ENCODE results near the gene FAM222B.
"Not testable (repeated sequence)": the region's sequence is repeated elsewhere in the genome, so short reads cannot be mapped to it uniquely, and the experiment has no call there.

Gene FAM222B

GRCh38 chr17:28723159-28723835, 119.3 kb downstream of the FAM222B start:
- Histone ChIP-seq H3K9me3 (ENCODE audit: control insufficient read depth in 2 of 2, low read length in 2 of 2) (no peaks in the 10 kb centered on the region), H3K9ac (ENCODE audit: low read depth in 1 of 2, low read length in 2 of 2) (no peak overlapping the region), H3K4me1 (ENCODE audit: control insufficient read depth in 2 of 2, insufficient read depth in 2 of 2, low read length in 2 of 2) (peaks cover 56 to 66% of the 10 kb centered on the region in 2 donors), H3K4me3 (ENCODE audit: low read length in 2 of 2) (no peak overlapping the region), H3K36me3 (ENCODE audit: control insufficient read depth in 2 of 2, insufficient read depth in 2 of 2, low read length in 2 of 2) (peaks cover 24 to 37% of the 10 kb centered on the region in 2 donors), H3K27ac (ENCODE audit: low read depth in 2 of 2, low read length in 2 of 2) (no peak overlapping the region), H3K27me3 (ENCODE audit: control insufficient read depth in 2 of 2, insufficient read depth in 2 of 2, low read length in 2 of 2) (no peaks in the 10 kb centered on the region)

DNA sequence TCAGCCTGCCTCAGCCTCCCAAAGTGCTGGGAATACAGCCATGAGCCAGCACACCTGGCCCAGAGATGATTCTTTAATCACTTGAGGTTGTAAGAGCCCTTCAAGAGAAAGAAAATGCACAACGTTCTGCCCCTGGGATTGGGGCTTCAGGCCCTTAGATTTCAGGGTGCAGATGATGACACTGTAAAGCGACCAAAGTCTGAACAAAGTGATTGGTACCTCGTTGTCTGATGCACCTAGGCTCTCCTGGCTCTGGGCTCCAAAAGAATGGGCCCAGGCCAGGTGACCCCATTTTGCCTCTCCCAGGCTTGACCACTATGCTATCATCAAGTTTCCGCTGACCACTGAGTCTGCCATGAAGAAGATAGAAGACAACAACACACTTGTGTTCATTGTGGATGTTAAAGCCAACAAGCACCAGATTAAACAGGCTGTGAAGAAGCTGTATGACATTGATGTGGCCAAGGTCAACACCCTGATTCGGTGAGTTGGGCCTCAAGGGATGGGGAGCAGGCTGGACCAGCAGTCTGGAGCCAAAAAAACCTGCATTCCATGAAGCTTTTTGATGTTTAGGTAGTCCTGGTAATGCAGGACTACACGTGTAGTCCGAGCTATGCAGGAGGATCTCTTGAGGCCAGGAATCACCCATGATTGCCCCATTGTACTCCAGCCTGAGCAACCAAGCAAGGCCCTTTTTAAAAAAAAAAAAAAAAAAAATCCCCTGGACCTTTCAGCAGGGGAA, 120.0 kb downstream of the FAM222B start:
- H3K9ac ChIP-seq (ENCODE audit: low read depth in 1 of 2, low read length in 2 of 2) = no peak overlapping the region
- peaks cover 51 to 64% of the 10 kb centered on the region in 2 donors for H3K4me1 ChIP-seq (ENCODE audit: control insufficient read depth in 2 of 2, insufficient read depth in 2 of 2, low read length in 2 of 2)
- no peaks in the 10 kb centered on the region for H3K9me3 ChIP-seq (ENCODE audit: control insufficient read depth in 2 of 2, low read length in 2 of 2)
- H3K27ac ChIP-seq (ENCODE audit: low read depth in 2 of 2, low read length in 2 of 2) = no peak overlapping the region
- H3K4me3 ChIP-seq (ENCODE audit: low read length in 2 of 2) = no peak overlapping the region
- peaks cover 24 to 37% of the 10 kb centered on the region in 2 donors for H3K36me3 ChIP-seq (ENCODE audit: control insufficient read depth in 2 of 2, insufficient read depth in 2 of 2, low read length in 2 of 2)
- no peaks in the 10 kb centered on the region for H3K27me3 ChIP-seq (ENCODE audit: control insufficient read depth in 2 of 2, insufficient read depth in 2 of 2, low read length in 2 of 2)

DNA sequence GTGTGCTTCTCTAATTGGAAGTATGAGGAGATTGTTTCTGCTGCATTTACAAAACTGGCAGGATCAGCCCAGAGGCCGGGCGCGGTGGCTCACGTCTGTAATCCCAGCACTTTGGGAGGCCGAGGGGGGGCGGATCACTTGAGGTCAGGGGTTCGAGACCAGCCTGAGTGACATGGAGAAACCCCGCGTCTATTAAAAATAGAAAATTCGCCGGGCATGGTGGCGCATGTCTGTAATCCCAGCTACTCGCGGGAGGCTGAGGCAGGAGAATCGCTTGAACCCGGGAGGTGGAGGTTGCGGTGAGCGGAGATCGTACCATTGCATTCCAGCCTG, 121.6 kb downstream of the FAM222B start:
- H3K4me3 ChIP-seq (ENCODE audit: low read length in 2 of 2) = peak overlapping the region; percentile 97 to 98
- peaks cover 24 to 37% of the 10 kb centered on the region in 2 donors for H3K36me3 ChIP-seq (ENCODE audit: control insufficient read depth in 2 of 2, insufficient read depth in 2 of 2, low read length in 2 of 2)
- H3K27ac ChIP-seq (ENCODE audit: low read depth in 2 of 2, low read length in 2 of 2) = peak overlapping the region in 1 of 2 donors; percentile 13
- not testable (repeated sequence) for H3K9me3 ChIP-seq (ENCODE audit: control insufficient read depth in 2 of 2, low read length in 2 of 2); H3K27me3 ChIP-seq (ENCODE audit: control insufficient read depth in 2 of 2, insufficient read depth in 2 of 2, low read length in 2 of 2)
- peak overlapping the region; percentile 93 to 96 for H3K9ac ChIP-seq (ENCODE audit: low read depth in 1 of 2, low read length in 2 of 2)
- peaks cover 53 to 60% of the 10 kb centered on the region in 2 donors for H3K4me1 ChIP-seq (ENCODE audit: control insufficient read depth in 2 of 2, insufficient read depth in 2 of 2, low read length in 2 of 2)

DNA sequence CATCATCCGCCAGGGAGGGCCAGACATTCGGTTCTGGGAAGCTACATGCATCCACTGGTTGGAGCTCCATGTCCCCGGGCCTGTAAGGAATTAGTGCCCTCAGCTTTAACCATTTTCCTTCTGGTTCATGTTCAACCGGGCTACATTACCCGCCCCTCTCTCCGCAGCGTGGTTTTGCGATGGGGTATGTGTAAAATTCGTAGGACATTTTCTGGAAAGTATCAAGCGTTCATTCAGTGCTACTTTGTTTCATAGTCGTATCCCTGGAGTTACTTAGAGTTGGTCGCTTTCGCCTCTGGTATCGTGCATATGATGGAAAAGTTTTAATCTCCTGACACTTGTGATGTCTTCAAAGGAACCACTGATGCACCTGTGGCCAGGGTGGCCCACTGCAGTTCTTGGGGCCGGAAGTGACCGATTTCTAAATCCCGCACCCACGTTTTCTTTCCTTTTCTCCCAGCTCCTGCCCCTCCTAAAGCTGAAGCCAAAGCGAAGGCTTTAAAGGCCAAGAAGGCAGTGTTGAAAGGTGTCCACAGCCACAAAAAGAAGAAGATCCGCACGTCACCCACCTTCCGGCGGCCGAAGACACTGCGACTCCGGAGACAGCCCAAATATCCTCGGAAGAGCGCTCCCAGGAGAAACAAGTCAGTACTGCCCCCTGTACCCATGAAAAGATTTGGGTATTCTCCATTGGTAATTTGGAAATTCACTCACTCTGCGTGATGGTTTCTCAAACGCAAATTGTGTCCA, 122.2 kb downstream of the FAM222B start:
- peaks cover 24 to 37% of the 10 kb centered on the region in 2 donors for H3K36me3 ChIP-seq (ENCODE audit: control insufficient read depth in 2 of 2, insufficient read depth in 2 of 2, low read length in 2 of 2)
- peak overlapping the region; percentile 88 to 93 for H3K27ac ChIP-seq (ENCODE audit: low read depth in 2 of 2, low read length in 2 of 2)
- H3K4me1 ChIP-seq (ENCODE audit: control insufficient read depth in 2 of 2, insufficient read depth in 2 of 2, low read length in 2 of 2) = peaks cover 50 to 56% of the 10 kb centered on the region in 2 donors
- H3K4me3 ChIP-seq (ENCODE audit: low read length in 2 of 2) = peak overlapping the region; percentile 97 to 98
- peaks cover 0 to 5% of the 10 kb centered on the region in 2 donors for H3K27me3 ChIP-seq (ENCODE audit: control insufficient read depth in 2 of 2, insufficient read depth in 2 of 2, low read length in 2 of 2)
- peak overlapping the region; percentile 93 to 96 for H3K9ac ChIP-seq (ENCODE audit: low read depth in 1 of 2, low read length in 2 of 2)
- no peaks in the 10 kb centered on the region for H3K9me3 ChIP-seq (ENCODE audit: control insufficient read depth in 2 of 2, low read length in 2 of 2)

GRCh38 chr17:28719021-28719433, 123.6 kb downstream of the FAM222B start:
- Histone ChIP-seq H3K36me3 (ENCODE audit: control insufficient read depth in 2 of 2, insufficient read depth in 2 of 2, low read length in 2 of 2) (peaks cover 17 to 26% of the 10 kb centered on the region in 2 donors), H3K27me3 (ENCODE audit: control insufficient read depth in 2 of 2, insufficient read depth in 2 of 2, low read length in 2 of 2) (peaks cover 0 to 6% of the 10 kb centered on the region in 2 donors), H3K4me1 (ENCODE audit: control insufficient read depth in 2 of 2, insufficient read depth in 2 of 2, low read length in 2 of 2) (peaks cover 39 to 44% of the 10 kb centered on the region in 2 donors), H3K27ac (ENCODE audit: low read depth in 2 of 2, low read length in 2 of 2) (peak overlapping the region; percentile 88 to 93), H3K4me3 (ENCODE audit: low read length in 2 of 2) (peak overlapping the region; percentile 97 to 98), H3K9ac (ENCODE audit: low read depth in 1 of 2, low read length in 2 of 2) (peak overlapping the region; percentile 60 to 96), H3K9me3 (ENCODE audit: control insufficient read depth in 2 of 2, low read length in 2 of 2) (no peaks in the 10 kb centered on the region)

- H3K4me3 ChIP-seq (ENCODE audit: low read length in 2 of 2) = peak overlapping the region; percentile 54 to 97
- H3K36me3 ChIP-seq (ENCODE audit: control insufficient read depth in 2 of 2, insufficient read depth in 2 of 2, low read length in 2 of 2) = peaks cover 13 to 21% of the 10 kb centered on the region in 2 donors
- peaks cover 38 to 44% of the 10 kb centered on the region in 2 donors for H3K4me1 ChIP-seq (ENCODE audit: control insufficient read depth in 2 of 2, insufficient read depth in 2 of 2, low read length in 2 of 2)
- H3K27ac ChIP-seq (ENCODE audit: low read depth in 2 of 2, low read length in 2 of 2) = peak overlapping the region; percentile 71 to 93
- no peak overlapping the region for H3K9ac ChIP-seq (ENCODE audit: low read depth in 1 of 2, low read length in 2 of 2)
- peaks cover 0 to 6% of the 10 kb centered on the region in 2 donors for H3K27me3 ChIP-seq (ENCODE audit: control insufficient read depth in 2 of 2, insufficient read depth in 2 of 2, low read length in 2 of 2)
- H3K9me3 ChIP-seq (ENCODE audit: control insufficient read depth in 2 of 2, low read length in 2 of 2) = no peaks in the 10 kb centered on the region
Measured at GRCh38 chr17:28718333-28719020, 124.1 kb downstream of the FAM222B start.

DNA sequence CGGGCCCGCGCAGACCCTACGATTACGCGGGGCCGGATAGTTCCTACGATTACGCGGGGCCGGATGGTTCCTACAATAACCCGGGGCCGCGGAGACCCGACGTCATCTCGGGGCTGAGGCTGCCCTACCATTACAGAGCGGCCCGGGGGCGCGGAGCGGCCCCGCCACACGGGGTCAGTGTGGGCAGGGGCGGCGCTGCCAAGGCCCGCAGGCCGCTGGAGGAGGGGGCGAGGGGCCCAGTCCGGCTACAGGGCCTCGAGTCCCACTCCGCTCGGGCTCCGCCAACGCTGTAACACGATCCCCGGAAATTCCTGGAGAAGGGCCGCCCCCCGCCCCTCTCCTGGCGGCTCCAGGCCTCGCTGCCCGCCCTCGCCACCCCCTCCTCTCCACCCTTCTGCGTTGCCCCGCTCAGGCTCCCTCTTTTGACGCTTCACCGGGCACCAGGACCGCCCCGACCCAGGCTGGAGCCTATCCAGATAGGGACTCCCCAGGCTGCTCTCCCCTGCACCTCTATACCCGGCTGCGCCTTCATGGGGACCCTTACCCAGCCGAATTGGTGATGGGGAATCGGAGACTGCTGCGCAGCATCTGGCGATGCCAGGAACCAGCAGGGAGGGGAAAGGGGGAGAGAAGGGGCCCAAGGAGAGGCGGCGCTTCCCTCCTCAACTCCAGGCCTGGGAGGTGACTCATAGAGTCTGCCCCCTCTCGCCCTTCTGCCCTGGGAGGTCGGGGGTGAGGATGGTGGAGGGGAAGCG, 124.8 kb downstream of the FAM222B start, which contains the start of gene RAB34:
Gene RAB34 (minus strand): TSS at position 291 of the 755 bp plus-strand sequence. CDS start 602 bp downstream, outside the sequence.
- Histone ChIP-seq H3K9ac (ENCODE audit: low read depth in 1 of 2, low read length in 2 of 2) (peak within 1 kb of the TSS; percentile 54 to 62), H3K4me1 (ENCODE audit: control insufficient read depth in 2 of 2, insufficient read depth in 2 of 2, low read length in 2 of 2) (peaks cover 38 to 43% of the 10 kb centered on the region in 2 donors), H3K36me3 (ENCODE audit: control insufficient read depth in 2 of 2, insufficient read depth in 2 of 2, low read length in 2 of 2) (peaks cover 6 to 13% of the 10 kb centered on the region in 2 donors), H3K9me3 (ENCODE audit: control insufficient read depth in 2 of 2, low read length in 2 of 2) (no peaks in the 10 kb centered on the region), H3K27ac (ENCODE audit: low read depth in 2 of 2, low read length in 2 of 2) (peak within 1 kb of the TSS; percentile 71 to 82), H3K4me3 (ENCODE audit: low read length in 2 of 2) (peak within 1 kb of the TSS; percentile 54 to 63), H3K27me3 (ENCODE audit: control insufficient read depth in 2 of 2, insufficient read depth in 2 of 2, low read length in 2 of 2) (peaks cover 0 to 6% of the 10 kb centered on the region in 2 donors)

DNA sequence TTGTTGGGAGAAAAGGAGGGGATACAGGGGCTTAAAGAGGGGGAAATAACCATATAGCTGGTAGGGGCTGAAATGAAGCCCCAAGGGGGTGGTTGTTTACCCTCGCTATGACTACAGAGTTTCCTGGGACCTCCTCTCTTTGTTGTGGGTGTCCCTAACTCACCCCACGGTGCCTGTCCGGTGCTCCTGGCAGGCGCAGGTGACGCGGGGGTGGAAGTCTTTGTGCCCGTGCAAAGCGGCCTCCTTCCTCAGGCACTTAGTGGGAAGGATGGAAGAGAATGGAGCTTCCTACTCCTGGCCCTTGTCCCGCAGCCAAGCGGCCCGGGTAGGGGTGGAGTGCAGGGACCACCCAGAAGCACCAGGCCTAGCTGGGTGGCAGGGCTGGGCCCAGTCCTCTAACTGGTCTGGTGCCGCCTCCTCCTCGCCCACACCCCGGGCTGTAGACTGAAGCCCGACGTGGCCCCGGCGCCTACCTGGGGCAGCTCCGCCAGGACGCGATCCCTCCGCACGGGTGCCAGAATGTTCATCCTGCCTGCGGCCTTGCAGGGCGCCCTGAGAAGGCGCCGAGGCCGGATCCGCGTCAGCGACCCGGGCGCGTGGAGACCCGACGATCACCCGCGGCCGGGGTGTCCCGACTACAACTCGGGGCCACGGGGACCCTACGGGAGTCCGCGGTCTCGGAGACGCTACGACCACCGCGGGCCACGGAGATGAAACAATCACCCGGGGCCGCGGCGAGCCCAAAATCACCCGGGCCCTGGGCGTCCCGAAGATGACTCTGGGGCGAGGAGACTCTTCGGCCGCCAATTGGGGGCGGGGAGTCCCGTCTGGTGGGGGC, 125.6 kb downstream of the FAM222B start:
- Histone ChIP-seq H3K27me3 (ENCODE audit: control insufficient read depth in 2 of 2, insufficient read depth in 2 of 2, low read length in 2 of 2) (peaks cover 0 to 6% of the 10 kb centered on the region in 2 donors), H3K27ac (ENCODE audit: low read depth in 2 of 2, low read length in 2 of 2) (peak overlapping the region; percentile 71 to 82), H3K4me1 (ENCODE audit: control insufficient read depth in 2 of 2, insufficient read depth in 2 of 2, low read length in 2 of 2) (peaks cover 36 to 38% of the 10 kb centered on the region in 2 donors), H3K9me3 (ENCODE audit: control insufficient read depth in 2 of 2, low read length in 2 of 2) (no peaks in the 10 kb centered on the region), H3K9ac (ENCODE audit: low read depth in 1 of 2, low read length in 2 of 2) (peak overlapping the region; percentile 47 to 62), H3K4me3 (ENCODE audit: low read length in 2 of 2) (peak overlapping the region; percentile 47 to 50), H3K36me3 (ENCODE audit: control insufficient read depth in 2 of 2, insufficient read depth in 2 of 2, low read length in 2 of 2) (peaks cover 0 to 6% of the 10 kb centered on the region in 2 donors)
